VCaP (cell line): ENCODE results near the gene CCDC27.

Experiments
- H3K27ac ChIP-seq: fragments of 450-650 bp; 2 replicates; pipeline ENCODE4 v1.5.1; 2017
- CTCF ChIP-seq: fragments of 450-650 bp; conservative IDR thresholded peaks from 2 replicates; pipeline ENCODE4 v1.5.1; 2017; ENCODE audit warnings: mild to moderate bottlenecking, moderate library complexity

Gene CCDC27

GRCh38 chr1:3752400-3752945 is at the start of gene CCDC27:
TSS of gene CCDC27 (plus strand) at chr1:3752450. CDS start at chr1:3752482, 32 bp downstream.
- no peak for TF ChIP-seq CTCF

DNA sequence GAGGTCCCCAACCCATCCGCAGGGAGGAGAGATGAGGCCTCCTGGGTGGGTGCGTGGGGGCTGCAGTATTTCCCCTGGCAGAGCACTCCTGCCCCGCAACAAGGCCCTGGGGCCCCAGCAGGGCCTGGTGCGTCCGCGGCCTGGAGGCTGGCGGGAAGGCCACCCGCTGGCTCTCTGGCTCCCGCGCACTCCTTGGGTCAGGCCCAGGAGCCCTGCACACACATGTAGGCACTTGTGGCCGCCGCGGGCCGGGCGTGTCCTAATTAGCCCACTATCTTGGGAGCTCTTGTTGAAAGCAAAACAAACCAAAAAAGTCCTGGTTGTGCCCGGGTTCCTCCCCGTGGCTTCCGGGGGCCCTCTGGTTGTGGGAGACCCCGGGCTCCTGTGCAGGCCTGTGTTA is 49.7 kb upstream of the CCDC27 start:
- no peak overlapping the region for H3K27ac ChIP-seq

More at GRCh38 chr1:3752400-3752945, at the start of gene CCDC27:
- H3K27ac ChIP-seq = no peak within 1 kb of the TSS

DNA sequence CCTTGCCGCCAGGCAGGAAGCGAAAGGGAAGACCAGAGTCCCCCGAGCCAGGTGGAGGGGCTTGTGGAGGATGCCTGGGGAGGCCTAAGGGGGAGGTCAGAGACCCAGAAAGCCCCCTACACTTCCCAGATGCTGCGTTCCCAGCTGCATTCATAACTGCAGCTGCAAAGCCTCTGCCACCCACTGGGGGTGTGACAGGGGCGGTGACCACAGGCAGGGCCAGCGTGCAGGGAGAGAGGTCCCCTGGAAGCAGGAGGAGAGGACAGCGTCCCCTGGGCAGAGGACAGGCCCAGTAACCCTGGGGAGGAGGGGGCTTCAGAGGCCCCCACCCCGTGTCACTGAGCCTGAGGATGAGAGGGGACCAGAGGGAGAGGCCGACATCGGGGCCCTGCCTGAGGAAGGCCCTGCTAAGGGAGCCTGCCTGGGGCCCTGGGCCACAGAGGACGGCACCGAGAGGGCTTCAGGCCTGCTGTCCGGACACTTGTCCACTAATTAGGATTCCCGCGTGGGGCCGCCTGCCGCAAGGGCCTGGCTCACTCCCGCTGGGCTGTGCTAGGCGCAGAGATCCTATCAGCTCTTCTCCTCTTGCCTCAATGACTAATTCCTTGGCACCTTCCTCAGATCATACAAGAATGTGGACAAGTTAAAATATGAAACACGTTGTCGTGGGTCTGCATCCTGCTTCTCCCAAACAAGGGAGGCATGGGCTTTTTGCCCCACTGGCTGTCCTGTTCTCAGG is 49.1 kb upstream of the CCDC27 start:
- H3K27ac ChIP-seq = no peak overlapping the region
- TF ChIP-seq CTCF = no peak

More for the DNA sequence above, 49.7 kb upstream of the CCDC27 start:
- no peak for TF ChIP-seq CTCF

DNA sequence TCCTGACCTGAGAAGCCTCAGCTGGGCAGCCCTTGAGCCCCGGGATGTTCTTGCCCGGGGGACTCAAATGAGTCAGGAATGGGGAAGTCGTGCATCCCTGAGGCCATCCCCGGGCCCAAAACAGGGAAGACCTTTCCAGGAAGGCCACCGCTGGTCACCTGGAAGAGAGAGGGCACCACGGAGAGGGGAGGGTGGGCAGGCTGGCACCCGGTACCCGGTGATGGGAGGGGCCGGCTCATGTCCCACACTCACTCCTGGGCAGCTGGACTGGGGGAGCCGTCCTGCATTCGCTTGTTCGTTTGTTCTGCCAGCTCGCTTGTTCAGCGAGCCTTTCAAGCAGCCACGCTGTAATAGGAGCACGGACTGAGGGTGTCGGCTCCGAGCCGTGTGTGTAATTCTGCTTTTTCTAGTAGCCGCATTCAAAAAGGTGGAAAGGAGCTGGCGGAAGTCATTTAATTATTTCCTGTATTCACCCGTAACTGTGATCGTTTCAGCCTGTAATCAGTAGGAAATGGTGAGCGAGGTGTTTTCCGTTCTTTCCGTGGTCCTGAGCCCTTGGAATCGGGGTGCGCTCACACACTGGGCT is 48.4 kb upstream of the CCDC27 start:
- TF ChIP-seq CTCF = no peak
- H3K27ac ChIP-seq = no peak overlapping the region

DNA sequence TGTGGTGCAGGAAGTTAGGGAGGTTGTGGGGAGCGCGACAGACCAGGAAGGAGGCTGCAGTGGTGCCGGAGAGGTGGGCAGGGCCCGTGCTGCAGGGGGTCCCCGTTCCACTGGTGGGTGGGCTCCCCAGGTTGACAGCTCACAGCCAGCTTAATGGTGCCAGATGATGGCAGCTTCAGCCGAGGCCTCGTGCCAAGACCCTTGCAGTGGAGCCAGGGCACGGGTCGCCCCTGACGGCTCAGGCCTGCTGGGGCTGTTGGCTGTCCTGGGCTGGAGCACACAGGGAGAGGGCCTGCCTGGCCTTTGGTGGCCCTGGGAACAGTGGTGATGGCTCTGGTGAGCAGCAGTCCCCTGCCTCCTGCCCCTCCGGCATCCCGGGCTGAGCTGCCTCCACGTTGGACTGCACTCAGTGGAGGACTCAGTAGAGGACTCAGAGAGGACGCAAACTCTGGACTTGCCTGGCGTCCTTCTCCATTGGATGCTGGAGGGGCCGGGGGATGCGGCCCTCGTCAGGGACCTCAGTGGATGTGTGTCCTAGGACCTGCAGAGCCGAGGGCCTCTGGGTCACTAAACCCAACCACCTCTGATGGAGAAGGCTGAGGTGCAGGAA is 46.8 kb upstream of the CCDC27 start:
- TF ChIP-seq CTCF = no peak

GRCh38 chr1:3706651-3707297 is 45.5 kb upstream of the CCDC27 start:
- TF ChIP-seq CTCF = no peak

More for the DNA sequence above, 46.8 kb upstream of the CCDC27 start:
- H3K27ac ChIP-seq = no peak overlapping the region

More at GRCh38 chr1:3706651-3707297, 45.5 kb upstream of the CCDC27 start:
- H3K27ac ChIP-seq = no peak overlapping the region
